ENCODE results near the gene PIGT. TPM values are rescaled to one million over a fixed set of nuclear protein-coding genes. Genes with fewer than 3 reads are reported as not detected.

PIGT gene
- total RNA-seq, 1 donor from 2014 or later: 74.5 TPM

DNA sequence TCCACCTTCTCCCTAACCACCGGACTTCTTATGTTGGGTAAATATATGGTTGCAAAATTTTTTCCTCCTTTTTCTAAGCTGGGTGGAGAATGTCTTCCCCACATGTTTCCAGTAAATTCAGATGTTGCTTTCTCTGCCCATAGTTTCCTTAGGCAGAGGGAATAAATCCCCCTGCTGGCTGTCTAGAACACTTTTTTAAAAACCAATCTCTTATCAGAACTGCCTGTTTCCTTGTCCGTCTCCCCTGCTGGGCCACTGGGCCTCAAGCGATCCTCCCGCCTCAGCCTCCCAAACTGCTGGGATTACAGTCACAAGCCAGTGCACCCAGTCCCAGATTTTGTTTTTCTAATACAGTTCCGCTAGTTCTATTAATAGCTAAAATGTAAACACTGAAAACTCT is 43.7 kb downstream of the PIGT start:
- no peak overlapping the region for H3K4me3 Mint-ChIP-seq
- ATAC-seq (ENCODE audit: low read depth) (no peak), DNase-seq (no peak)
- no peaks in the 10 kb centered on the region for H3K27me3 Mint-ChIP-seq
- no peak overlapping the region for H3K27ac Mint-ChIP-seq
- H3K9me3 Mint-ChIP-seq: no peaks in the 10 kb centered on the region
- intact Hi-C loops (cut with micrococcal nuclease): no loop called here
- H3K4me1 Mint-ChIP-seq: no peaks in the 10 kb centered on the region
- POLR2A ChIA-PET: no interaction called here
- TF ChIP-seq, protein P1, sequence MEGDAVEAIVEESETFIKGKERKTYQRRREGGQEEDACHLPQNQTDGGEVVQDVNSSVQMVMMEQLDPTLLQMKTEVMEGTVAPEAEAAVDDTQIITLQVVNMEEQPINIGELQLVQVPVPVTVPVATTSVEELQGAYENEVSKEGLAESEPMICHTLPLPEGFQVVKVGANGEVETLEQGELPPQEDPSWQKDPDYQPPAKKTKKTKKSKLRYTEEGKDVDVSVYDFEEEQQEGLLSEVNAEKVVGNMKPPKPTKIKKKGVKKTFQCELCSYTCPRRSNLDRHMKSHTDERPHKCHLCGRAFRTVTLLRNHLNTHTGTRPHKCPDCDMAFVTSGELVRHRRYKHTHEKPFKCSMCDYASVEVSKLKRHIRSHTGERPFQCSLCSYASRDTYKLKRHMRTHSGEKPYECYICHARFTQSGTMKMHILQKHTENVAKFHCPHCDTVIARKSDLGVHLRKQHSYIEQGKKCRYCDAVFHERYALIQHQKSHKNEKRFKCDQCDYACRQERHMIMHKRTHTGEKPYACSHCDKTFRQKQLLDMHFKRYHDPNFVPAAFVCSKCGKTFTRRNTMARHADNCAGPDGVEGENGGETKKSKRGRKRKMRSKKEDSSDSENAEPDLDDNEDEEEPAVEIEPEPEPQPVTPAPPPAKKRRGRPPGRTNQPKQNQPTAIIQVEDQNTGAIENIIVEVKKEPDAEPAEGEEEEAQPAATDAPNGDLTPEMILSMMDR (IDR thresholded peaks at IDR 0.05): no peak
- CTCF ChIA-PET: interaction anchor here (1.4 to 1.8 kb wide), 2 partner anchors 10 to 136 kb away, joined by 3 to 4 read pairs; no protein-coding TSS in a partner anchor
- no peaks in the 10 kb centered on the region for H3K36me3 Mint-ChIP-seq (ENCODE audit: low read depth)

DNA sequence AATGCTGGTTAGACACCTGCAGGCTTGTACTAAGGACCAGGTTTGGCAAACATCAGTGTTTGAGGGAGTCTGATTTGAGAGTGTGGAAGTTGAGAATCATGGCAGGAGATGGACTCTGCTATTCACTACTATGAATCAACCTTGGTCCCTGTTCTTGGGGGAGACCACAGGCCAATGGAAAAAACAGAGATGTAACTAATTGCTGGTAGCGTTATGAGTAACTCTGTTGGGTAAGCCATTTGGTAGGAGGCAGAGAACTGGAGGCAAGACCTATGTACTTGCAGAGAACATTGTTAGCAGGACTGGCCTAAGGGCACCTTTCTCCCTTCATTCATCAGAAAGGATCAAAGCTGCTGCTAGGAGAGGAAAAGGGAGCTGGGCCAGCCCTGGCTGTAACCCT is 45.3 kb downstream of the PIGT start:
- no peak overlapping the region for H3K4me3 Mint-ChIP-seq
- TF ChIP-seq, protein P1 (IDR thresholded peaks at IDR 0.05): no peak
- POLR2A ChIA-PET: no interaction called here
- H3K36me3 Mint-ChIP-seq (ENCODE audit: low read depth): no peaks in the 10 kb centered on the region
- H3K27ac Mint-ChIP-seq: no peak overlapping the region
- peaks cover 3% of the 10 kb centered on the region for H3K27me3 Mint-ChIP-seq
- no peaks in the 10 kb centered on the region for H3K4me1 Mint-ChIP-seq
- CTCF ChIA-PET: interaction anchor here (1.8 kb wide), 1 partner anchor 11 kb away, joined by 4 read pairs; no protein-coding TSS in a partner anchor
- H3K9me3 Mint-ChIP-seq: no peaks in the 10 kb centered on the region
- ATAC-seq (ENCODE audit: low read depth) (no peak), DNase-seq (no peak)
- intact Hi-C loops (cut with micrococcal nuclease): no loop called here

- intact Hi-C loops (cut with micrococcal nuclease): no loop called here
- CTCF ChIA-PET: no interaction called here
- Mint-ChIP-seq H3K9me3 (no peaks in the 10 kb centered on the region), H3K27ac (no peak overlapping the region), H3K36me3 (ENCODE audit: low read depth) (no peaks in the 10 kb centered on the region), H3K27me3 (peaks cover 10% of the 10 kb centered on the region), H3K4me3 (no peak overlapping the region), H3K4me1 (no peaks in the 10 kb centered on the region)
- TF ChIP-seq, protein P1 (IDR thresholded peaks at IDR 0.05): no peak
- no peak for DNase-seq
- POLR2A ChIA-PET: interaction anchor here (0.6 kb wide), 1 partner anchor 89 kb away, joined by 3 read pairs; no protein-coding TSS in a partner anchor
- no peak for ATAC-seq (ENCODE audit: low read depth)
Measured at GRCh38 chr20:45462711-45463509, 47.0 kb downstream of the PIGT start.

DNA sequence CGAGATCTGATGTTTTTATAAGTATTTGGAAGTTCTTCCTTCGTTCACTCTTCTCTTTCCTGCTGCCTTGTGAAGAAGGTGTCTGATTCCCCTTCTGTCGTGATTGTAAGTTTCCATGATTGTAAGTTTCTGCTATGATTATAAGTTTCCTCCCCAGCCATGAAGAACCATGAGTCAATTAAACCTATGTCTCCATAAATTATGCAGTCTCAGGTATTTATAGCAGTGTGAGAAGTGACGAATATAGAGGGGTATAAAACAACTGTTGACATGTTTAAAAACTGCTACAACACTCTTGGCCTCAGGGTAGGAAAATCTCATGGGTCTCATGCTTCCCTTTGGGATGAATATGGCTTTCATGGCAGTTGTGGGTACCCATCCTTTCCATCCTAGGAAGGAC is 47.8 kb downstream of the PIGT start:
- Mint-ChIP-seq H3K4me1 (no peaks in the 10 kb centered on the region), H3K36me3 (ENCODE audit: low read depth) (no peaks in the 10 kb centered on the region), H3K4me3 (no peak overlapping the region), H3K27ac (no peak overlapping the region), H3K9me3 (no peaks in the 10 kb centered on the region), H3K27me3 (peaks cover 18% of the 10 kb centered on the region)
- DNase-seq (no peak), ATAC-seq (ENCODE audit: low read depth) (no peak)
- TF ChIP-seq, protein P1 (IDR thresholded peaks at IDR 0.05): no peak
- intact Hi-C loops (cut with micrococcal nuclease): no loop called here
- ChIA-PET CTCF (interaction anchor here (1.2 kb wide), 1 partner anchor 170 kb away, joined by 3 read pairs; no protein-coding TSS in a partner anchor), POLR2A (no interaction called here)

GRCh38 chr20:45465491-45466266 is 49.7 kb downstream of the PIGT start:
- Mint-ChIP-seq H3K4me1 (peaks cover 9% of the 10 kb centered on the region), H3K27ac (no peak overlapping the region), H3K36me3 (ENCODE audit: low read depth) (no peaks in the 10 kb centered on the region), H3K9me3 (no peaks in the 10 kb centered on the region), H3K4me3 (no peak overlapping the region), H3K27me3 (peaks cover 28% of the 10 kb centered on the region)
- intact Hi-C loops (cut with micrococcal nuclease): no loop called here
- ATAC-seq (ENCODE audit: low read depth) (no peak), DNase-seq (no peak)
- ChIA-PET CTCF (interaction anchor here (0.8 to 1.8 kb wide), 5 partner anchors 15 to 386 kb away, joined by 3 to 4 read pairs (median 3); partner anchors contain the start of gene SYS1), POLR2A (no interaction called here)
- TF ChIP-seq, protein P1 (IDR thresholded peaks at IDR 0.05): no peak

Data from activated B cell treated with CpG ODN at 0.5 μM for 24 hours (primary cell).